Breast epithelium (tissue), 3 donors: ENCODE measurements around the gene IDUA.

Experiments used
- POLR2A ChIP-seq: fragments of 450-650 bp; IDR thresholded peaks from one replicate; pipeline ENCODE4 v1.6.1; 2016; ENCODE audit warnings: antibody characterized with exemption, mild to moderate bottlenecking, moderate library complexity
- POLR2AphosphoS5 ChIP-seq, 3 donors: sonication (generic); formaldehyde crosslinking; IDR thresholded peaks; one replicate each; pipeline ENCODE4 v1.6.1; 2017; ENCODE audit warnings: antibody characterized with exemption in 3 of 3
- TF ChIP-seq, protein P1 (sequence below), 3 donors: fragments of 450-650 bp; IDR thresholded peaks; one replicate each; pipeline ENCODE4 v1.5.1; 2016 to 2017; ENCODE audit warnings: antibody characterized with exemption in 3 of 3, mild to moderate bottlenecking in 3 of 3, moderate library complexity in 3 of 3

DNA sequence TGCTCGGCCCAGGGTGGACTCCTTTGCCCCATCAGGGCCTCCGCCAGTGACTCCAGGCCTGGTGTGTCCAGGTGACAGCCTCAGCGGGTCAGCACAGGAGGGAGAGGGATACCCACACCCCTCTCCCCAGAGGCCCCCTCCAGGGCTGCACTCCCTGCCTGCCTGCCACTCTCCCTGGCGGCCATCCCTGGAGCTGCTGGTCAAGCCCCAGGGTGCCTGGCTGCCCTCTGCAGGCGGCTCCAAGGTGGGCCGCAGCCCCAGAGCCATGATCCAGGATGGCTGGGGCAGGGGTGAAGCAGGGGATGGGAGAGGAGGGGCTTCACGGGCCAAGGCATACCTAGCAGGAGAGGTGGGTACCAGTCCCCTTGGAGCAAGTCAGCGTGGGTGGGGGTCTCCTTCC is 28.3 kb downstream of the IDUA start:
- TF ChIP-seq, protein P1, sequence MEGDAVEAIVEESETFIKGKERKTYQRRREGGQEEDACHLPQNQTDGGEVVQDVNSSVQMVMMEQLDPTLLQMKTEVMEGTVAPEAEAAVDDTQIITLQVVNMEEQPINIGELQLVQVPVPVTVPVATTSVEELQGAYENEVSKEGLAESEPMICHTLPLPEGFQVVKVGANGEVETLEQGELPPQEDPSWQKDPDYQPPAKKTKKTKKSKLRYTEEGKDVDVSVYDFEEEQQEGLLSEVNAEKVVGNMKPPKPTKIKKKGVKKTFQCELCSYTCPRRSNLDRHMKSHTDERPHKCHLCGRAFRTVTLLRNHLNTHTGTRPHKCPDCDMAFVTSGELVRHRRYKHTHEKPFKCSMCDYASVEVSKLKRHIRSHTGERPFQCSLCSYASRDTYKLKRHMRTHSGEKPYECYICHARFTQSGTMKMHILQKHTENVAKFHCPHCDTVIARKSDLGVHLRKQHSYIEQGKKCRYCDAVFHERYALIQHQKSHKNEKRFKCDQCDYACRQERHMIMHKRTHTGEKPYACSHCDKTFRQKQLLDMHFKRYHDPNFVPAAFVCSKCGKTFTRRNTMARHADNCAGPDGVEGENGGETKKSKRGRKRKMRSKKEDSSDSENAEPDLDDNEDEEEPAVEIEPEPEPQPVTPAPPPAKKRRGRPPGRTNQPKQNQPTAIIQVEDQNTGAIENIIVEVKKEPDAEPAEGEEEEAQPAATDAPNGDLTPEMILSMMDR (IDR thresholded peaks at IDR 0.05) = no peak
- TF ChIP-seq POLR2A (no peak), POLR2AphosphoS5 (IDR thresholded peaks at IDR 0.05) (no peak)
